IPS-11a (cell line): ENCODE data around the gene COQ10A.
"Not testable (repeated sequence)": the region's sequence is repeated elsewhere in the genome, so short reads cannot be mapped to it uniquely, and the experiment has no call there.

Experiments
- H3K4me3 ChIP-seq: one replicate; pipeline ENCODE4 v1.5.1; 2013; ENCODE audit warnings: low read depth, low read length, control low read depth

The COQ10A gene

GRCh38 chr12:56242986-56243385 lies 23.8 kb upstream of the COQ10A start:
- H3K4me3 ChIP-seq = no peak overlapping the region

DNA sequence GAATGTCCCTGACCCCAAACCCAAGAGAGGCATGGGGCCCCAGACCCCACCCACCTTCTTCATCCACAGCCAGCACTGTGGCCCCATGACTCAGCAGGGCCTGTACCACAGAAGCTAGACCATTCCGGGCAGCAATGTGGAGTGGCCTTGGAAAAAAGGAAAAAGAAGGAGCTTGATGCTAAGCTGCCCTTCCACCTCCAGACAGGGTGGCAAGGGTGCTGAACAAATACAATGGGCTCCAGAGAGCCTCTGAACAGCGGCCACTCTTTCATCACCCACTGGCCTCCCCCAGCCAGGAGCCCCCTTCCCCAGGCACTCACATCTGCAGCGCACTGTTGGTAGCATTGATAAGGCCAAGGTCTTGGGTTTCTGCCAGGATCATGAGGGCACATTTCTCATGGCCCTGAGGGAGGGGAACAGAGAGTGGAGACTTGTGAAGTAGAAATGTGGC lies 23.0 kb upstream of the COQ10A start:
- no peak overlapping the region for H3K4me3 ChIP-seq

DNA sequence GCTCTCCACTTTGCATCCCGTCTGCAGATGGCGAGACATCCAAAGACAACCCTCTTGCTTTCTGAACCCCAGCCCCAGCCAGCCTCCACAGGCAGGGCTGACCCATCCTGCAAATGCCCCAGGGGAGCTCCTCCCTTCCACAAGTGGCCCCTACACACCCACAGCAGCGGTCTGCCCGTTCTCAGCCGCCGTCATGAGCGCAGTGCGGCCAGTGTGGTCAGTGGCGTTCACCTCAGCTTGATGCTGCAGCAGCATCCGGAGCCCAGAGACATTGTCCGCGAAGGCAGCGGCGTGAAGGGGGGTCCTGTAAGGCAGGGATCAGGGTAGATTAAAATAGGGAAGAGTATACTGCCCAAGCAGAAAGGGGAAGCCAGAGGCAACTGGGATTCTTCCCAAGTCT lies 22.2 kb upstream of the COQ10A start:
- no peak overlapping the region for H3K4me3 ChIP-seq

DNA sequence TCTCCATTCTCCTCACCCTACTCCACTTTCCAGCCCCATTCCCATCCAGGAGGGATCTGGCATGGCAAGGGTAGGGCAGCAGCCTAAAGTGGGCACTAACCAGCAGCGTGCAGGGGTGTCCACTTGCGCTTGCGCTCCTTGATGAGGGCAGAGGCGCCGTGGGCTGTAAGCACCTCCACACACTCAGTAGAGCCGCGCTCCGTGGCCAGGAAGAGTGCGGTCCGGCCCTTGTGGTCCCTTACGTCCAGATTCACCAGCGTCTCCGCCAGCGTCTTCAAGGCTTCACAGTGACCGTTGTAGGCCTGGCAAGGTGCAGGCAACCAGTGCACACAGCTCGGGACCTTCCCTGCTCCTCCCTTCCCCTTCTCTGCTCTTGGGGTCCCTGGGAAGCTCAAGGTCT lies 18.8 kb upstream of the COQ10A start:
- no peak overlapping the region for H3K4me3 ChIP-seq

GRCh38 chr12:56248711-56249110 lies 18.0 kb upstream of the COQ10A start:
- H3K4me3 ChIP-seq = no peak overlapping the region

DNA sequence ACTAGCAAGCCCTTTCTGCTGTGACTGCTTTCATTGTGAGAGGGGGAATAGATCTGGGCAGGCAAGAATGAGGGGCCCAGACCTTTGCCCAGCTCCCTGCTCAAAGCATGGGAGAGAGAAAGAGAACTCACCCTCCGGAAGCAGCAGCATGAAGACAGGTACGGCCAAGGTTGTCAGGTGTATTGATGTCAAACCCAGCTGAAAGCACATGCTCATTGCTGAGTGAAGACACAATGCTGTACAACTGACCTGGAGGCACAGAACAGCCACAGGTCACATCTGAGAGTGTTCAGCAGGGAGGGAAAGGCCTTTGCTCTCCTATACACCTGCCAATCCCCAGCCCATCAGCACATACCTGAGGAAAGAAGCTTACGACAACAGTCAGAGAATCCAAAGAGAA lies 14.1 kb upstream of the COQ10A start:
- no peak overlapping the region for H3K4me3 ChIP-seq

DNA sequence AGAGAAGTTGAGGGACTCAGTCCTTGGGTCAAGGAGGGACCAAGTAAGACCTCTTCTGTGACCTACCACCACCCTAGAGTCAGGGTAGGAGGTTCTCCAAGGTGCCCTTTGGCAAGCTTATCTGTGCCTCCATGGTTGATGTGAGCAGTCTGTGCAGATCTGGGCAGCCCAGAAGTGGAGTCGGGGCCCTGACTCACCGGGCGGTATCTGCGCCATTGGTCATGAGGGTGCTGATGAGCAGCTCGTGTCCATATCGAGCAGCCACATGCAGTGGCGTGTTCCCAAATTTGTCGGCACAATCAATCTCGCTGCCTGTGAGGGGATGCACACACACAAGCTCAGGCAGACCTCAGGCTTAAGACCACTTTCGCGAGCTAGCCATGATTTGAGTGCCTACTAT lies 13.7 kb upstream of the COQ10A start:
- H3K4me3 ChIP-seq = no peak overlapping the region

GRCh38 chr12:56255671-56256070 lies 11.1 kb upstream of the COQ10A start:
- no peak overlapping the region for H3K4me3 ChIP-seq

DNA sequence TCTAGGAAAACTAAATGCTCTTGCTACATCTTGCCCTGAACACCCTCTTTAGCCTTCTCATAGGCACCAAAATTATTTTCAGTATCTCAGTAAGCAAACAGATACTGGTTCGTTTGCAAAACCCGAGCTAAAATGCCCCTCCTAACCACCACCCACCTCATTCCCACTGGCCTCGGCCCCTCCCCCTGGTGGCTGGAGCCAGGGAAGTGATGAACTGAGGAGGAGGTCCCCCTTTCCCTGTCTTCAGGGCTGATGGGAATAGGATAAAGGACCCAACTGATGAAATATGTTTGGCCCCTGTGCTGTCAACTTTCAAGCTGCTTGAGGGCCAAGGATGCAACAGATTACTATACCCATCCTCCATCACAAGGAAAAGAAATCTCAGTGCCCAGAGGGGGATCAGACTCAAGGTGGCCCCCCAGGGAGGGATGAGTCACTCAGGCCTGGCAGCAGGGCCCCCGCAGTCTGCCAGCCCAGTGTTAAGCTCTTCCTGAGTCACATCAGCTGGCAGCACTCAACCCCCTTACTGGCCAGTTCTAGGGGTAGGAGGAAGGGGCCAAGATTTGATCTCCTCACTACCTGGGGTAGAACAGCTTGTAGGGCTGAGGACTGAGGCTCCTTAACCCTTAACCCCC lies 10.3 kb upstream of the COQ10A start:
- H3K4me3 ChIP-seq = no peak overlapping the region

GRCh38 chr12:56257071-56257470 lies 9.7 kb upstream of the COQ10A start:
- H3K4me3 ChIP-seq = peak overlapping the region; percentile 82

- peak overlapping the region; percentile 82 for H3K4me3 ChIP-seq
Observed at GRCh38 chr12:56257491-56258067, 9.2 kb upstream of the COQ10A start.

- peak within 1 kb of the TSS; percentile 82 for H3K4me3 ChIP-seq
Observed at GRCh38 chr12:56258068-56258819, 8.5 kb upstream of the COQ10A start, which contains the start of gene ANKRD52. Gene ANKRD52, minus strand, starts transcription at chr12:56258384. Its CDS starts 115 bp downstream, at chr12:56258269.

- peak overlapping the region; percentile 82 for H3K4me3 ChIP-seq
Observed at GRCh38 chr12:56258820-56259183, 7.9 kb upstream of the COQ10A start.

- H3K4me3 ChIP-seq = no peak overlapping the region
Observed at GRCh38 chr12:56260380-56260779, 6.4 kb upstream of the COQ10A start.

DNA sequence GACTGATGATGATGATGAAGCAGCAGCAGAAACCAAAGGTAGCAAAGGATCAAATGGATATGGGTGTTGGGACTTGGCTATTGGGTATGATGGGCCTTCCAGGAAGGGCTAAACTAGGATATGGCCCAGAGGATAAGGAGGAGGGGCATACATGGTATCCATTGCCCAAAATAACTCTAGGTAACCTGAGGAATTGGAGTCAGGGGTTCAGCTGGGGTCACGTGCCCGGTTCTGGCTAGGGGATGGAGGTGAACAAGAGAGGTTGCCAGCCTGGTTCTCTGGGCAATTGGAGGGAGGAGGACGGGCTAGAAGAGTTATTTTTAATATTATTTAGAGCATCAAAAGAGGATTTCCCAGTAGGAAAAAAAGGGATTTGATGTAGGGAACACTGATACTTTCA lies 5.8 kb upstream of the COQ10A start:
- H3K4me3 ChIP-seq = no peak overlapping the region

- H3K4me3 ChIP-seq = no peak overlapping the region
Observed at GRCh38 chr12:56261503-56262232, 5.1 kb upstream of the COQ10A start.

GRCh38 chr12:56262955-56263354 lies 3.8 kb upstream of the COQ10A start:
- H3K4me3 ChIP-seq = not testable (repeated sequence)

- peak overlapping the region; percentile 87 for H3K4me3 ChIP-seq
Observed at GRCh38 chr12:56266068-56266692, 562 bp upstream of the COQ10A start.

- H3K4me3 ChIP-seq = peak overlapping the region; percentile 87
Observed at GRCh38 chr12:56267443-56268071, 815 bp downstream of the COQ10A start.

- no peak overlapping the region for H3K4me3 ChIP-seq
Observed at GRCh38 chr12:56271031-56271430, 4.3 kb downstream of the COQ10A start.

DNA sequence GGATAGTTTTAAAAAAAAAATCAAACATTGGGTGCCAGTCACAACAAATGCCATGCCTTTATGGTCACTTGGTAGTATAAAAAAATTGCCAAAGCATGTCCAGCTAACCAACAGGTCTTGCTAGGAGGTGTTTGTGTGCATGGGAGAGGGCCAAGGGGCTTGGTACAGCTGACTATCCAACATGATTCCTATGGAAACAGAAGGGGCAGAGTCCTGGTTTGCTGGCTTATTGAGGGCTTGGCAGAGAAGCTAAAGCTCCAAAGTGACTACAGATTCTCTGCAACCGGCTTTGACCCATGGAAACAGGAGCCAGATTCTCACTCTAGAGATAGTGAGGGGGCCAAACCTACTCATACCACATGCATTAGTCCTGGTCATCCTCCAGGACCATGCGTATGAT lies 5.7 kb downstream of the COQ10A start:
- not testable (repeated sequence) for H3K4me3 ChIP-seq
